ENCODE measurements around the gene GRB10. TPM values are rescaled to one million over a fixed set of nuclear protein-coding genes. Genes with fewer than 3 reads are reported as not detected.
A peak's percentile ranks its signal among the peaks of the same experiment; 100 is the strongest.

GRB10 gene
- 145 and 154 TPM in 2 replicates for total RNA-seq (2014; rRNA removed; shearing (Covaris generic))
- polyA plus RNA-seq (2016; fragmentation: Nextera tagmentation; extraction: Ambion mirVana) = 35.0 and 35.2 TPM in 2 replicates
- long read RNA-seq, full-length matches to known transcripts = 4 of 12 reads
- long read RNA-seq, partial matches to known transcripts = 3 of 12 reads
- long read RNA-seq, other reads (novel, unspliced or antisense) = 5 of 12 reads

- Mint-ChIP-seq H3K4me1 (peaks cover 46% of the 10 kb centered on the region), H3K4me3 (peak within 1 kb of the TSS; percentile 73), H3K27me3 (ENCODE audit: insufficient read depth, low read depth, poor library complexity) (peaks cover 11% of the 10 kb centered on the region), H3K9me3 (peaks cover 14% of the 10 kb centered on the region), H3K27ac (no peak within 1 kb of the TSS; the same call in 1 of the 2 replicates), H3K36me3 (ENCODE audit: low read depth) (peaks cover 40% of the 10 kb centered on the region)
- H3K4me3 ChIP-seq = peak within 1 kb of the TSS; percentile 88
- H3K79me2 ChIP-seq (replicated peaks; ENCODE audit: insufficient read depth) = peaks cover 97% of the 10 kb centered on the region
- ATAC-seq (peak; percentile 70), DNase-seq (ENCODE audit: low spot score) (peak; percentile 92)
- peaks cover 33% of the 10 kb centered on the region for H3K4me1 ChIP-seq (ENCODE audit: insufficient read depth)
- H3K27me3 ChIP-seq (ENCODE audit: insufficient read depth) = peaks cover 10% of the 10 kb centered on the region
- peaks cover 71% of the 10 kb centered on the region for H4K20me1 ChIP-seq (replicated peaks; ENCODE audit: insufficient read depth)
- H3F3A ChIP-seq (replicated peaks; ENCODE audit: low read depth) = no peaks in the 10 kb centered on the region; the same call in 1 of the 2 replicates
- peak within 1 kb of the TSS; percentile 92 for H3K4me2 ChIP-seq
- no peaks in the 10 kb centered on the region for H3K36me3 ChIP-seq (ENCODE audit: insufficient read depth)
- peak within 1 kb of the TSS; percentile 59; the same call in 1 of the 2 replicates for H2AFZ ChIP-seq
- TF ChIP-seq, protein P1, sequence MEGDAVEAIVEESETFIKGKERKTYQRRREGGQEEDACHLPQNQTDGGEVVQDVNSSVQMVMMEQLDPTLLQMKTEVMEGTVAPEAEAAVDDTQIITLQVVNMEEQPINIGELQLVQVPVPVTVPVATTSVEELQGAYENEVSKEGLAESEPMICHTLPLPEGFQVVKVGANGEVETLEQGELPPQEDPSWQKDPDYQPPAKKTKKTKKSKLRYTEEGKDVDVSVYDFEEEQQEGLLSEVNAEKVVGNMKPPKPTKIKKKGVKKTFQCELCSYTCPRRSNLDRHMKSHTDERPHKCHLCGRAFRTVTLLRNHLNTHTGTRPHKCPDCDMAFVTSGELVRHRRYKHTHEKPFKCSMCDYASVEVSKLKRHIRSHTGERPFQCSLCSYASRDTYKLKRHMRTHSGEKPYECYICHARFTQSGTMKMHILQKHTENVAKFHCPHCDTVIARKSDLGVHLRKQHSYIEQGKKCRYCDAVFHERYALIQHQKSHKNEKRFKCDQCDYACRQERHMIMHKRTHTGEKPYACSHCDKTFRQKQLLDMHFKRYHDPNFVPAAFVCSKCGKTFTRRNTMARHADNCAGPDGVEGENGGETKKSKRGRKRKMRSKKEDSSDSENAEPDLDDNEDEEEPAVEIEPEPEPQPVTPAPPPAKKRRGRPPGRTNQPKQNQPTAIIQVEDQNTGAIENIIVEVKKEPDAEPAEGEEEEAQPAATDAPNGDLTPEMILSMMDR (conservative IDR thresholded peaks at IDR 0.05; ENCODE audit: low read depth in 2 of 2) = peak in 1 of 2 experiments; percentile 70; a peak in 3 of 4 replicates
- peak; percentile 35; the same call in 1 of the 2 replicates for TF ChIP-seq POLR2AphosphoS5 (IDR thresholded peaks at IDR 0.05; ENCODE audit: low read depth)
- TF ChIP-seq CREB1 (CRISPR knock-in tag; IDR thresholded peaks at IDR 0.05; ENCODE audit: low read depth) = no peak
- TF ChIP-seq JUNB (IDR thresholded peaks at IDR 0.05; ENCODE audit: unreplicated experiment) = no peak
- TF ChIP-seq NANOG (IDR thresholded peaks at IDR 0.05; ENCODE audit: borderline replicate concordance) = no peak
- TF ChIP-seq, protein P2, sequence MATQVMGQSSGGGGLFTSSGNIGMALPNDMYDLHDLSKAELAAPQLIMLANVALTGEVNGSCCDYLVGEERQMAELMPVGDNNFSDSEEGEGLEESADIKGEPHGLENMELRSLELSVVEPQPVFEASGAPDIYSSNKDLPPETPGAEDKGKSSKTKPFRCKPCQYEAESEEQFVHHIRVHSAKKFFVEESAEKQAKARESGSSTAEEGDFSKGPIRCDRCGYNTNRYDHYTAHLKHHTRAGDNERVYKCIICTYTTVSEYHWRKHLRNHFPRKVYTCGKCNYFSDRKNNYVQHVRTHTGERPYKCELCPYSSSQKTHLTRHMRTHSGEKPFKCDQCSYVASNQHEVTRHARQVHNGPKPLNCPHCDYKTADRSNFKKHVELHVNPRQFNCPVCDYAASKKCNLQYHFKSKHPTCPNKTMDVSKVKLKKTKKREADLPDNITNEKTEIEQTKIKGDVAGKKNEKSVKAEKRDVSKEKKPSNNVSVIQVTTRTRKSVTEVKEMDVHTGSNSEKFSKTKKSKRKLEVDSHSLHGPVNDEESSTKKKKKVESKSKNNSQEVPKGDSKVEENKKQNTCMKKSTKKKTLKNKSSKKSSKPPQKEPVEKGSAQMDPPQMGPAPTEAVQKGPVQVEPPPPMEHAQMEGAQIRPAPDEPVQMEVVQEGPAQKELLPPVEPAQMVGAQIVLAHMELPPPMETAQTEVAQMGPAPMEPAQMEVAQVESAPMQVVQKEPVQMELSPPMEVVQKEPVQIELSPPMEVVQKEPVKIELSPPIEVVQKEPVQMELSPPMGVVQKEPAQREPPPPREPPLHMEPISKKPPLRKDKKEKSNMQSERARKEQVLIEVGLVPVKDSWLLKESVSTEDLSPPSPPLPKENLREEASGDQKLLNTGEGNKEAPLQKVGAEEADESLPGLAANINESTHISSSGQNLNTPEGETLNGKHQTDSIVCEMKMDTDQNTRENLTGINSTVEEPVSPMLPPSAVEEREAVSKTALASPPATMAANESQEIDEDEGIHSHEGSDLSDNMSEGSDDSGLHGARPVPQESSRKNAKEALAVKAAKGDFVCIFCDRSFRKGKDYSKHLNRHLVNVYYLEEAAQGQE (IDR thresholded peaks at IDR 0.05; ENCODE audit: unreplicated experiment) = no peak
- H3K27ac ChIP-seq (ENCODE audit: low read depth) = no peak within 1 kb of the TSS
- 0 out of 2 replicates have a peak, but pooled peaks cover 2% of the 10 kb centered on the region for H3K9me2 ChIP-seq (ENCODE audit: insufficient read depth)
Measured at GRCh38 chr7:50782375-50783208, at the start of gene GRB10. Gene GRB10, minus strand, starts transcription at chr7:50782896. Its CDS starts 50,574 bp downstream, at chr7:50732322.

- Histone ChIP-seq H3K4me2 (no peak overlapping the region), H4K20me1 (replicated peaks; ENCODE audit: insufficient read depth) (no peaks in the 10 kb centered on the region), H3K9me2 (ENCODE audit: insufficient read depth) (peaks cover 24% of the 10 kb centered on the region), H3K36me3 (ENCODE audit: insufficient read depth) (no peaks in the 10 kb centered on the region; the same call in 1 of the 2 replicates), H3K4me3 (no peak overlapping the region), H3K27ac (ENCODE audit: low read depth) (no peak overlapping the region), H3K4me1 (ENCODE audit: insufficient read depth) (no peaks in the 10 kb centered on the region), H3F3A (replicated peaks; ENCODE audit: low read depth) (no peaks in the 10 kb centered on the region), H3K79me2 (replicated peaks; ENCODE audit: insufficient read depth) (no peaks in the 10 kb centered on the region), H2AFZ (no peak overlapping the region), H3K27me3 (ENCODE audit: insufficient read depth) (no peaks in the 10 kb centered on the region)
- Mint-ChIP-seq H3K27me3 (ENCODE audit: insufficient read depth, low read depth, poor library complexity) (peaks cover 1% of the 10 kb centered on the region), H3K27ac (no peak overlapping the region), H3K9me3 (no peaks in the 10 kb centered on the region; the same call in 2 of the 3 replicates), H3K36me3 (ENCODE audit: low read depth) (no peaks in the 10 kb centered on the region), H3K4me3 (no peak overlapping the region), H3K4me1 (no peaks in the 10 kb centered on the region)
- no peak for DNase-seq (ENCODE audit: low spot score)
- ATAC-seq = no peak
- TF ChIP-seq, protein P2 (IDR thresholded peaks at IDR 0.05; ENCODE audit: unreplicated experiment) = no peak
- TF ChIP-seq STAT1 (IDR thresholded peaks at IDR 0.05; ENCODE audit: unreplicated experiment) (no peak), EZH2phosphoT487 (IDR thresholded peaks at IDR 0.05; ENCODE audit: unreplicated experiment) (no peak), EZH2 (IDR thresholded peaks at IDR 0.05; ENCODE audit: low read depth, unreplicated experiment) (no peak), ZNF114 (CRISPR knock-in tag; IDR thresholded peaks at IDR 0.05) (no peak), ETS1 (IDR thresholded peaks at IDR 0.05) (no peak), NANOG (IDR thresholded peaks at IDR 0.05; ENCODE audit: borderline replicate concordance) (no peak), ZNF331 (CRISPR knock-in tag; IDR thresholded peaks at IDR 0.05; ENCODE audit: low read depth) (no peak)
Measured at GRCh38 chr7:50828801-50829200, 46.1 kb upstream of the GRB10 start.

All from GM23338 (cell line).